SU-DHL-6 (cell line): Measurements from ENCODE around the gene RGS8.

Experiments used
- CTCF ChIP-seq: fragments of 200-600 bp; sonication (generic); IDR thresholded peaks from one replicate; pipeline ENCODE4 v1.5.1; 2017; ENCODE audit warnings: antibody characterized with exemption, mild to moderate bottlenecking, low read length, moderate library complexity; ENCODE audit not compliant: insufficient read depth, poor library complexity, severe bottlenecking
- EZH2phosphoT487 ChIP-seq: fragments of 200-600 bp; sonication (generic), shearing (Covaris generic); conservative IDR thresholded peaks from 2 replicates; pipeline ENCODE4 v1.6.1; 2018; ENCODE audit warnings: mild to moderate bottlenecking, antibody characterized with exemption, low read length, moderate library complexity, mixed read lengths

- TF ChIP-seq CTCF (no peak), EZH2phosphoT487 (no peak)
Measured at GRCh38 chr1:182676274-182676673, 8.1 kb downstream of the RGS8 start.
